GM13976 (cell line): ENCODE data around the gene STYK1.

Experiments
- DNase-seq: peaks from one replicate; pipeline ENCODE4 v3.0.0; 2012; ENCODE audit warnings: low spot score
- in situ Hi-C: fragments of 300-500 bp; cut with MboI; formaldehyde crosslinking; loops from one replicate; pipeline ENCODE4 v1.12.0; 2022; ENCODE audit warnings: low sequenced_read_pairs, mixed read lengths, inconsistent platforms; ENCODE audit not compliant: unreplicated experiment
- TF ChIP-seq, protein P1 (sequence below): IDR thresholded peaks from 2 replicates; pipeline ENCODE4 v1.5.1; 2012; ENCODE audit warnings: borderline replicate concordance, mild to moderate bottlenecking; ENCODE audit not compliant: insufficient read depth; ENCODE audit errors: extremely low read depth, missing control alignments, control extremely low read depth

The STYK1 gene, protein sequence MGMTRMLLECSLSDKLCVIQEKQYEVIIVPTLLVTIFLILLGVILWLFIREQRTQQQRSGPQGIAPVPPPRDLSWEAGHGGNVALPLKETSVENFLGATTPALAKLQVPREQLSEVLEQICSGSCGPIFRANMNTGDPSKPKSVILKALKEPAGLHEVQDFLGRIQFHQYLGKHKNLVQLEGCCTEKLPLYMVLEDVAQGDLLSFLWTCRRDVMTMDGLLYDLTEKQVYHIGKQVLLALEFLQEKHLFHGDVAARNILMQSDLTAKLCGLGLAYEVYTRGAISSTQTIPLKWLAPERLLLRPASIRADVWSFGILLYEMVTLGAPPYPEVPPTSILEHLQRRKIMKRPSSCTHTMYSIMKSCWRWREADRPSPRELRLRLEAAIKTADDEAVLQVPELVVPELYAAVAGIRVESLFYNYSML

DNA sequence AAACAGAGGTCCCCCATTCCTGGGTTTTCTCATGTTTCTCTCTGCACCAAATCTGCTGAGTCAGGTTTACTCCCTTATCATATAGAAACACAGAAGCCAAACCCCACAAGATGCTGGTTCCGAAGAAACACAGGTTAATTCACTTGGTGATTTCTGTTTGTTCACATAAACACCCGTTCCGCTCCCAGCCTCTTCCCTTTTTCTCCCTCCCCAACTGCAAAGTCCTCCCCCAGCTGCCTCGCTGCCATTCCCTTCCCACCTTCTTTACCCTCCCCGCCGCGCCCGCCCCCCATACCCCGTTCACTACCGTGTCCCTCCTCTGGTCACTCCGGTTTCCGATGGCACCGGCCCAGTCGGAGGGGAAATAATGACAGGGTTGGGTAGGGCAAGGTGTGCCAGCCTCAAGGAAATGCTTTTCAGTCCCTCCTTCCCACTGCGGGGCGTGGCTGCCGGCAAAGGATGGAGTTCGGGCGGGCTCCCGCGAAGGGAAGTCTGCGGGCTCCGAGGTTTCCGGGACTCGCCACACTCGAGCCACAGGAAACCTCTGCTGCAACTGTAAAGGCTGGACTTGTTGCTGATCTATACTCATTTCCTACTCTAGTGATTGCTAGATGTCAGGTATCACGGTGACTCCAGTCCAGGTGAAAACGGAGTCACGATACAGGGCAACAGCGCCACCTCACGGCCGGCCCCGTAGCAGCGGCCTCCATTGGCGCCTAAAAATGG is at the start of gene STYK1:
TSS of gene STYK1 (minus strand) at position 394 of the 726 bp plus-strand sequence. CDS start 39,434 bp downstream, outside the sequence.
- in situ Hi-C loops: no loop called here
- peak; percentile 86 for DNase-seq
- TF ChIP-seq, protein P1, sequence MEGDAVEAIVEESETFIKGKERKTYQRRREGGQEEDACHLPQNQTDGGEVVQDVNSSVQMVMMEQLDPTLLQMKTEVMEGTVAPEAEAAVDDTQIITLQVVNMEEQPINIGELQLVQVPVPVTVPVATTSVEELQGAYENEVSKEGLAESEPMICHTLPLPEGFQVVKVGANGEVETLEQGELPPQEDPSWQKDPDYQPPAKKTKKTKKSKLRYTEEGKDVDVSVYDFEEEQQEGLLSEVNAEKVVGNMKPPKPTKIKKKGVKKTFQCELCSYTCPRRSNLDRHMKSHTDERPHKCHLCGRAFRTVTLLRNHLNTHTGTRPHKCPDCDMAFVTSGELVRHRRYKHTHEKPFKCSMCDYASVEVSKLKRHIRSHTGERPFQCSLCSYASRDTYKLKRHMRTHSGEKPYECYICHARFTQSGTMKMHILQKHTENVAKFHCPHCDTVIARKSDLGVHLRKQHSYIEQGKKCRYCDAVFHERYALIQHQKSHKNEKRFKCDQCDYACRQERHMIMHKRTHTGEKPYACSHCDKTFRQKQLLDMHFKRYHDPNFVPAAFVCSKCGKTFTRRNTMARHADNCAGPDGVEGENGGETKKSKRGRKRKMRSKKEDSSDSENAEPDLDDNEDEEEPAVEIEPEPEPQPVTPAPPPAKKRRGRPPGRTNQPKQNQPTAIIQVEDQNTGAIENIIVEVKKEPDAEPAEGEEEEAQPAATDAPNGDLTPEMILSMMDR: peak; percentile 88

DNA sequence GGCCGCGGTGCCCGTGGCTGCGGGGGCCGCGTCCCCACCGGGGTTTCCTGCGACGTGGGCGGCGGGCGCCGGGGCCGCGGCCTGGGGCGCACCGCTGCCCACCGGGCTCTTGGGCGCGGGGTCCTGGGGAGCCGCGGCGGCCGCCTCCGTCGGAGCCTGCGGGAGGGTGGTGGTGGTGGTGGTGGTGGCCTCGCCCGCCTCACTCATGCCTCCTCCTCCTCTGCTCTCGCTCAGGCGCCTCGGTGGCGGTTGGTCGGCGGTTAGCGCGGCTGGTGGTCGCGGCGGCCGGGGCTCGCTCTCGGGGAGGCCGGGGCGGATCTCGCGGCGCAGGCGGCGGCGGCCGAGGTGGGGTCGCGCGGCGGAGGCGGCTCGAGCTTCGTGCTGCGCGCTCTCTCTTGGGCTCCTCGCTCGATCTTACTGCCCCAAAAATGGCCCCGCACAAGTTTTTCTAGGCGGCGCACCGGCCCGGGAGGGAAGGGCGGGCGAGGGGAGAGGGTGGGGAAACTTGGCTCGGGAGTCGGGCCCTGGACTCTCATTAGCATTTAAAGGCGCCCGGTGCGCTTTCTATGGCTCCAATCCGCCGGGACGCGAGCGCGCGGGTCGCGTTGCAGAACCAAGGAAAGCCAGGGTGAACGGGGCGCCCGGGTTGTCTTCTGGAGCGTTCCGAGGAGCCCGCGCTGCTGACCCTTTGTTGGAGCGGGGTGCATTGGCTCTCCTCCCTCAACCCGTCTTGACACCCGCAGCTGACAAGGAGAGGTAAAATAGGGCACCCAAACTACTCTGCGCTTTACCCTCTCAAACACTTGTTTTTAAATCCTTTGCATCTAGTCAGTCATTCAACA is 49.3 kb upstream of the STYK1 start, which contains the start of gene YBX3:
TSS of gene YBX3 (minus strand) at position 419 of the 842 bp plus-strand sequence. CDS start at position 207, 212 bp downstream.
- TF ChIP-seq, protein P1: no peak
- DNase-seq: peak; percentile 88
- in situ Hi-C loops: no loop called here

DNA sequence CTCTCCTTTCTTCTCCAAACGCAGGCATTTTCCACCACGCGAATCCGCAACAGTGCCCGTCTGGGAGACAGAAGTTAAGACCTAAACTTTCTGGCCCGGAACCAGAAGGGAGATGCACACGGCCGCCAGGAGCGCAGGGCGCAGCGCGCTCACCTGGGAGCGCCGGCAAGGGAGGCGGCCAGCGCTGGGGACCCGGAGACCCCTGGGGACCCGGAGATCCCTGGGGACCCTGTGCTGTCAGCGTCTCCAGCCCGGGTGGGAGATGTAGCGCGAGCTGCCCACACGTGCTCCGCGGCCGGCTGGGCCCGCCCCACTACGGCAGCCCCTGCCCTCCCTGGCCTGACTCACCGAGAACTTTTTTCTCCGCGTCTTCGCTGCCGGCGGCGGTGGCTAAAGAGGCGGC is 48.7 kb upstream of the STYK1 start:
- in situ Hi-C loops: no loop called here
- TF ChIP-seq, protein P1: no peak
- DNase-seq: peak; percentile 72

DNA sequence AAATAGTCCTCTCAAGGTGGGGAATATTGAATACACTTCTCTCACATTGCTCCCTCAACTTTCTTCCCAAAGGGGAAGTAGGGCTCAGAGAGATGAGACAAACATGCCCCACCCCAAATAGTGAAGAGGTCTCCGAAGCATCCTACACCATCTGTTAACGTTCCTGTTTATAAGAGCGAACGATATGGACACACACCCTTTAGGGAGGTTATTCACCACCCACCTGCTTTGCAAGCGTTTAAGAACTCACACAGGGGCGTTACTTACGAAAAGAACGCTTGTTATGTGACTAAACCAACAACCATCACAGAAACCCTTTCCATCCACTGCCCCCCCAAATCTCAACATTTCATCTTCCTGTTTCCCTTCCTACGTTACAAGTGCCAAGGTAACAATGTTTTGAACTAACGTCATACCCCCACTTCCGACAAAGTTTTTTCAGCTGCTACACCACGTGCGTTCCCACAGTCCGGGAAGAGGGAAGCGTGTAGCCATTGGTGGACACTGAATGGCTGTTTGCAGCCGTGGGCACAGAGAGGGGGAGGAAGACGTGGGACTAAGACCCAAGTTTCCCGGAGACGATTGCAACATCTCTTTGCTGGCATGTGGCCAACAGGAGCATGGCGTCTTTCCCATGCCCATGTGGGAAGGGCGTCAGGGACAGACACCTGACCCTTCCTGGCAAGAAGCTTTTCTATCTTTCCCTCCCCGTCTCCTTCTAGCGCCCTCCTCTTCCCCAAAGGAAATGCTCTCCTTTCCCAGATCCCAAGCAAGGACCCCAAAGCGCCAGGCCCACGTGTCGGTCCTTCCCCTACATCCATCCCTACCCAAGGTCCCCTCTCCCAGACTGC is 48.0 kb upstream of the STYK1 start:
- TF ChIP-seq, protein P1: no peak
- DNase-seq: peak; percentile 65
- in situ Hi-C loops: no loop called here

DNA sequence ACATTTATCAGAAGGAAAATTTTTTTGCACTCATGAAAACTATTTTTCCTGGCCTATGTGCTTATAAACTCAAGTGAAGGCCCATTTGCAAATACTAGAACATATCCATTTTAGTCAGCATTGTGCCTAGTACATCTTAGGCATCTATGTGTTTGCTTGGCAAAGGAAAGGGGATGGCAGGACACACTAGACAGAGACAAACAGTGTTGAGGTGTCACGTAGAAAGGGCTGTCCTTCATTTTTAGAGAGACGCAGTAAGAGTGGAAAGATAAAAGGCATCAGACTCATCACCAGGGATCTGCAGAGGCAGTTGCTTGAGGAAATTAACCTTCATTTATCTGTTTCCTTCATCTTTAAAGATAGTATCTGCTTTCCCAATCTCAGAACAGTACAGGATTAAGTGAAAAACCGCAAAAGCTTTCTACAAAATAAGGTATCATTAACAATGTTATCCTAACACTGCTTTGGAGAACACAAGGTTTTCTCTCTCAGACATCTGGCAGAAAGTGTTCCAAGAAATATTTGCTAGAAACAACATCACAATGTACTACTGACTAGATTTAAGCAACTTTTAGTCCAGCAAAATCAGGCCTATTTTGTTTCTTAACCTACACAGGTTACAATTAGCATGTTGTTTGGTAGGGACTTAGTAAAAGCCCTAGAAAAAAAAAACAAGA is 47.3 kb upstream of the STYK1 start:
- DNase-seq: no peak
- TF ChIP-seq, protein P1: no peak

More for the DNA sequence above, 47.3 kb upstream of the STYK1 start:
- in situ Hi-C loops: no loop called here
